Uterus (tissue), 4 donors: Measurements from ENCODE around the gene SEZ6. TPM values are rescaled to one million over a fixed set of nuclear protein-coding genes. Genes with fewer than 3 reads are reported as not detected.

Experiments
- DNase-seq, 2 donors: peaks; one replicate each; pipeline ENCODE4 v3.0.0-alpha.2; 2019 to 2020
- H3K27ac ChIP-seq, 2 donors: fragments of 200-600 bp; sonication (generic); 1 replicate in 1 of 2; 2 replicates in 1 of 2; pipeline ENCODE4 v1.5.1; 2016 to 2018
- H3K27me3 ChIP-seq, 2 donors: fragments of 200-600 bp; sonication (generic); one replicate each; pipeline ENCODE4 v1.5.1; 2018 to 2019; ENCODE audit warnings: control low read depth in 1 of 2
- H3K36me3 ChIP-seq, 2 donors: fragments of 200-600 bp; sonication (generic); one replicate each; pipeline ENCODE4 v1.5.1; 2019; ENCODE audit warnings: control low read depth in 1 of 2
- H3K4me1 ChIP-seq, 2 donors: fragments of 200-600 bp; sonication (generic); one replicate each; pipeline ENCODE4 v1.5.1; 2018 to 2019; ENCODE audit warnings: control low read depth in 1 of 2
- H3K4me3 ChIP-seq, 2 donors: fragments of 200-600 bp; sonication (generic); 1 replicate in 1 of 2; 2 replicates in 1 of 2; pipeline ENCODE4 v1.5.1; 2018 to 2019; ENCODE audit warnings: mild to moderate bottlenecking in 1 of 2
- H3K9me3 ChIP-seq, 2 donors: fragments of 200-600 bp; sonication (generic); one replicate each; pipeline ENCODE4 v1.5.1; 2019; ENCODE audit warnings: control low read depth in 1 of 2
- CTCF ChIP-seq, 4 experiments: fragments of 200-600 bp in 2 of 4; fragments of 450-650 bp in 2 of 4; sonication (generic) in 2 of 4; IDR thresholded peaks; one replicate each; pipeline ENCODE4 v1.5.1; 2016 to 2019; ENCODE audit warnings: antibody characterized with exemption in 4 of 4, mild to moderate bottlenecking in 2 of 4, moderate library complexity in 1 of 4
- POLR2A ChIP-seq, 2 donors: fragments of 450-650 bp; IDR thresholded peaks; one replicate each; pipeline ENCODE4 v1.6.1; 2016; ENCODE audit warnings: antibody characterized with exemption in 2 of 2, mild to moderate bottlenecking in 1 of 2, moderate library complexity in 1 of 2
- intact Hi-C: fragments of 100-400 bp; cut with DNase I; formaldehyde crosslinking; loops from one replicate; pipeline ENCODE4 v1.15.1; 2023; ENCODE audit warnings: low total_unique reads
- total RNA-seq, 4 donors: library from RNA; depleted of rRNA in 3 of 4; stranded (reverse); fragments of >200 nt in 3 of 4; gene quantifications; one replicate each; pipeline versions ENCODE4 v1.1.0 to v1.2.4, GENCODE V29; 2014 to 2023
- donor health status: DM: yes; HTN: yes; CAD: no.

Gene SEZ6
- total RNA-seq, 4 donors from 2014 or later = 0.07 TPM; not detected in 3

- Histone ChIP-seq H3K4me1 (no peaks in the 10 kb centered on the region), H3K36me3 (no peaks in the 10 kb centered on the region), H3K9me3 (no peaks in the 10 kb centered on the region), H3K27me3 (no peaks in the 10 kb centered on the region), H3K4me3 (no peak overlapping the region), H3K27ac (no peak overlapping the region)
- TF ChIP-seq CTCF (IDR thresholded peaks at IDR 0.05) (no peak), POLR2A (IDR thresholded peaks at IDR 0.05) (no peak)
- DNase-seq = no peak
- intact Hi-C loops = no loop called here
These were observed 36.9 kb downstream of the SEZ6 start for GRCh38 chr17:28968914-28969295.

GRCh38 chr17:28968231-28968913 is 37.5 kb downstream of the SEZ6 start:
- intact Hi-C loops = no loop called here
- Histone ChIP-seq H3K36me3 (no peaks in the 10 kb centered on the region), H3K27ac (no peak overlapping the region), H3K4me3 (no peak overlapping the region), H3K4me1 (no peaks in the 10 kb centered on the region), H3K27me3 (no peaks in the 10 kb centered on the region), H3K9me3 (no peaks in the 10 kb centered on the region)
- TF ChIP-seq POLR2A (IDR thresholded peaks at IDR 0.05) (no peak), CTCF (IDR thresholded peaks at IDR 0.05) (no peak)
- DNase-seq = no peak

- TF ChIP-seq CTCF (IDR thresholded peaks at IDR 0.05) (no peak), POLR2A (IDR thresholded peaks at IDR 0.05) (no peak)
- H3K4me3 ChIP-seq = no peak overlapping the region
- H3K9me3 ChIP-seq = no peaks in the 10 kb centered on the region
- H3K27ac ChIP-seq = no peak overlapping the region
- no peak for DNase-seq
- intact Hi-C loops = no loop called here
- no peaks in the 10 kb centered on the region for H3K27me3 ChIP-seq
- no peaks in the 10 kb centered on the region for H3K36me3 ChIP-seq
- H3K4me1 ChIP-seq = no peaks in the 10 kb centered on the region
These were observed 38.4 kb downstream of the SEZ6 start for GRCh38 chr17:28967221-28968135.

- no peak overlapping the region for H3K4me3 ChIP-seq
- no peak for DNase-seq
- H3K4me1 ChIP-seq = no peaks in the 10 kb centered on the region
- no peaks in the 10 kb centered on the region for H3K9me3 ChIP-seq
- H3K36me3 ChIP-seq = no peaks in the 10 kb centered on the region
- H3K27me3 ChIP-seq = no peaks in the 10 kb centered on the region
- TF ChIP-seq CTCF (IDR thresholded peaks at IDR 0.05) (no peak), POLR2A (IDR thresholded peaks at IDR 0.05) (no peak)
- no peak overlapping the region for H3K27ac ChIP-seq
- intact Hi-C loops = loop anchor here (5.0 kb wide), 1 partner anchor 153 kb away; no protein-coding TSS in a partner anchor
These were observed 42.0 kb downstream of the SEZ6 start for GRCh38 chr17:28963841-28964240.

- Histone ChIP-seq H3K27ac (no peak overlapping the region), H3K4me3 (no peak overlapping the region), H3K9me3 (no peaks in the 10 kb centered on the region), H3K36me3 (no peaks in the 10 kb centered on the region), H3K4me1 (no peaks in the 10 kb centered on the region), H3K27me3 (no peaks in the 10 kb centered on the region)
- intact Hi-C loops = loop anchor here (5.0 kb wide), 1 partner anchor 154 kb away; no protein-coding TSS in a partner anchor
- TF ChIP-seq CTCF (IDR thresholded peaks at IDR 0.05) (no peak), POLR2A (IDR thresholded peaks at IDR 0.05) (no peak)
- DNase-seq = no peak
These were observed 42.7 kb downstream of the SEZ6 start for GRCh38 chr17:28963055-28963611.
